NOMO-1 treated with dmso at 0.1 percent for 144 hours (cell line): ENCODE measurements around the gene CSTF2T.

Experiments
- DNase-seq: peaks from one replicate; lab custom pipeline; 2025; ENCODE audit not compliant: unreplicated experiment; lab: John Stamatoyannopoulos, UW

CSTF2T gene

GRCh38 chr10:51699475-51700227, at the start of gene CSTF2T:
TSS of gene CSTF2T (minus strand) at chr10:51699595. CDS start at chr10:51699549, 46 bp downstream.
- DNase-seq: peak; percentile 71

DNA sequence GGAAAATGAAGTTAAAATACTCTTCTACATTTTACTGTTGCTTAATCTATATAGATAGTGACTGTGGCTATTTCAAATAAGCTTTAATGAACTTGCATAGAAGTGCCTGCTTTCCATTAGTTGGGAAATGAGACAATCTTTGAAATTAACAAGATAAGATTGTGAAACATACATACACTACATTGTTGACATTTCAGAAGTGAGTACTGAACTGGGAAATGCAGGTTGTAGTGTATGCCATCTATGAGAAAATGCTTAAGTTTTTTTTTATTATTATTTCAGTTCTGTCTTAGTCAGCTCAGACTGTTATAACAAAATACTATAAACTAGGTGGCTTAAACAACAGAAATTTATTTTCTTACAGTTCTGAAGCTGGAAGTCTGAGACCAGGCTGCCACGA, 49.6 kb upstream of the CSTF2T start:
- no peak for DNase-seq

DNA sequence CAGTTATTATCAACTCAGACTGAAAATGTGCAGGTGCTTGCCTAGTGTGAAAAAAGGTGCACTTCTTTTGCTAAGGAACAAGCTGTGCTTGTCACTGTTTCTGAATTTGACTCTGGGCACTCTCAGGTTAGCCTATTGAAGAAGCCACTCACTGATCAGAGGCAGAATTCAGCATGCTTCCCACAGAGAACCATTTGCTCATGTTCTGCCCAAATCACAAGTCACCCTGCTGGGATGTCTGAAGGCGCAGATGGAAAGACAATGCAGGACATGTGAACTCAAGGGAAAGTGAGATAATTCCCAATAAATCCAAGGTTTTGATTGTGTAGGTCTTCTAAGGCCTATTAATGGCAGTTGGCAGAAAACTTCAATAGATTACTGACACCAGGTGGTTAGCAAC, 47.8 kb upstream of the CSTF2T start:
- DNase-seq: no peak

DNA sequence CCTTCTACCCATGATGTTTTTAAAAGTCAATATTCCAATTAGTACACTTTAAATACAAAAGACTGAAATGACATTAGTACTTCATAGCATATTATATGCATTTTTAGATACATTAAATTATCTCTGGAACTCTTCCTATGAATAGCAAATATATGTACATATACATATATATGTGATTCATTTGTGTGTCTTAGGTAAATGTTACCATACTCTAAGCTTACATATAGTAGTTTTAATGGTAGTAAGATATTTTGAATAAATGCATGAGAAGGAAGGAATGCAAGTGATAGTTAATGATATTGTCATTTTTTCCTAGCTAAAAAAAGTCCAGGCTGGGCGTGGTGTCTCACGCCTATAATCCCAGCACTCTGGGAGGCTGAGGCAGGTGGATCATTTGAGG, 46.0 kb upstream of the CSTF2T start:
- DNase-seq: no peak

- DNase-seq: no peak
Measured at GRCh38 chr10:51744235-51745000, 45.0 kb upstream of the CSTF2T start.

GRCh38 chr10:51743146-51743545, 43.8 kb upstream of the CSTF2T start:
- DNase-seq: no peak

GRCh38 chr10:51733057-51733456, 33.7 kb upstream of the CSTF2T start:
- DNase-seq: no peak

DNA sequence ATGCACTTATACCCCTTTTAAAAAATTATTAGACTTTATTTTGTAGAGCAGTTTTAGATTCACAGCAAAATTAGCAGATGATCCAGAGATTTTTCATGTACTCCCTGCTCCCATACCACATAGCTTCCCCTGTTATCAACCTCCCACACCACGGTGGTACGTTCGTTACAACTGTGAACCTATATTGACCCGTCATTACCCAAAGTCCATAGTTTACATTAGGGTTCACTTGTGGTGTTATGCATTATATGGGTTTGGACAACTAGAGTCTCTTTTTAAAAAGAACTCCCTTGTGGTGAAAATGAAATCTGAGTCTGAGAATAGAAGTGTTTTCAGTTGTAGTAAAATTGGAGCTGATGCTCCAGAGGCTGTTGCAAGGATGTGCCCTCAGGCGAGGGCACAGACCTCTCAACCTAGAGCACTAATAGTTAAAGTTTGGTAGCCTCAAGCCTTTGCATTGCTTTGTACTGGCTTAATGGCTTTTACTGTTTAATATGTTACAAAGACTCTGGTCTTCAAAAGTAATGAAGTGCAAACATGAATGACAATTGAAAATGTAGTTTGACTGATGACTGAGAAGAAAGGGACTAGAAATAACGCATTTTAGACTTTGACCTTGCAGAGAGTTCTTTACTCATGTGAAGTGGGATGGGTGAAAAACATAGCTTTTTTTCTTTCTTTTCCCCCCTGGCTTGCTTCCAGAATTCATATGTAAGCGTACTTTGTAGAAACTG, 30.6 kb upstream of the CSTF2T start:
- no peak for DNase-seq

GRCh38 chr10:51724038-51724437, 24.6 kb upstream of the CSTF2T start:
- DNase-seq: no peak

GRCh38 chr10:51718804-51719291, 19.5 kb upstream of the CSTF2T start:
- DNase-seq: no peak

DNA sequence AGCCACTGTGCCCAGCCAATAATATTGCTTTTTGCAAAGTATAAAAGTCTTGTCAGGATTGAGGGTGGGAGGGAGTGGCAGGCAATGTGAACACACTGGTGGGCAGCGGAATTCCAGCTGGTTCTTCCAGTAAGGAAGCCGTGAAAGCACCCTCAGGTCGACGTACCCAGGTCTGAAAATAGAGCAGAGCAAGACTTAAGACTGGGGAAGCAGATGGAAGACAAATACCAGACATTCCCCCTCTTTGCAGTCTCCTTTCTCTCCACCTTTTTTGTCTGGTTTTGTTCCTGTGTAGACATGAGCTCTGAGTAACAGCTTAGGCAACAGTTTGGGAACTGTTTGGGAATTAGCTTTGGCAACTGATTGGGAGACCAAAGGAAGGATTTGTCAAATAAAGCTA, 17.6 kb upstream of the CSTF2T start:
- no peak for DNase-seq

DNA sequence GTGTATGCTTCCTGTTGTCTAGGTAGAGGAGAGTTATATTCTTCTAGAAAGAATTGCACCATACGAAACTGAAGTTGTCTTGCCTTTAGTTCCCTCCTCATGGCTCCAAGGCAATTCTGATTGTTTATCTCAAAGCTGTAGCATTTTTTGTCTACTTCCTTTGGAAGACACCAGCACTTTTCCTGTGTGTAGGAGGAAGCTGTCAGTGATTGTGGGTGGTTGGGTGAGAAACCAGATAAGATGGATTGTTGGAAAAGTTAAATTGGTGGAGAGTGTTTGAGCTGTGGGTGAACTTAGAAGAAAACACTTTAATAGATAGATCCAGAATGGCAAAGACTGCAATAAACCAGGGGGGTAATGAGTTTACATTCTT, 12.1 kb upstream of the CSTF2T start:
- no peak for DNase-seq

DNA sequence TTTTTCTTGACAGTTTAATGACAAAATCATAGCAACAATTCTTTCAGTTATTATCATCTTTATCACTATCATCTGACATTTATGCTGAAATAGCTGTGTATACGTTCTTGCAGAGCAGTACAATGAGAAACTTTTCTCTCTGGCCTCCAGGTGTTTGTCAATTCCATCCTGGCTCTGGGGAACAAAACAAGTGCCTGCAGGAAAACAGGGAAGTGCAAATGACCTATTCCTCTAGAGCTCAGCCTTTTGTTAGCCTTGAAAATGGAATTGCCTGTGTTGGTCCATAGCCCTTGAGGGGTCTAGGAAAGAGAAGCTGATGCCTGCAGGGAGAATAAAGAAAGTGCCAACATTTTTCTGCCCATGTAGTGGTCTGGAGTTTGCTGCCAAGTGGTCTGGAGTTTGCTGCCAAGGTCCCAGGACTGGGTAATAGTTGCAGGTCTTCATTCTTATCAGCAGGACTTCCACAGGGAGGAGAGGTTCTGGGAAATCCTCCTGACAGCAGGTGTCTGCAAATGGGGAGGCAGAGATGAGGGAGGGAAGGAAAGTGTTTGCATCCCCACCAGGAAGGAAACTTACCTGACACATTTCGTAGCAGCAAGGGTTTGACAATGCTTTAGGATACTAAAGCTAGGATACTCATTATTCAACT, 10.1 kb upstream of the CSTF2T start:
- no peak for DNase-seq

- no peak for DNase-seq
Measured at GRCh38 chr10:51708609-51709008, 9.2 kb upstream of the CSTF2T start.

DNA sequence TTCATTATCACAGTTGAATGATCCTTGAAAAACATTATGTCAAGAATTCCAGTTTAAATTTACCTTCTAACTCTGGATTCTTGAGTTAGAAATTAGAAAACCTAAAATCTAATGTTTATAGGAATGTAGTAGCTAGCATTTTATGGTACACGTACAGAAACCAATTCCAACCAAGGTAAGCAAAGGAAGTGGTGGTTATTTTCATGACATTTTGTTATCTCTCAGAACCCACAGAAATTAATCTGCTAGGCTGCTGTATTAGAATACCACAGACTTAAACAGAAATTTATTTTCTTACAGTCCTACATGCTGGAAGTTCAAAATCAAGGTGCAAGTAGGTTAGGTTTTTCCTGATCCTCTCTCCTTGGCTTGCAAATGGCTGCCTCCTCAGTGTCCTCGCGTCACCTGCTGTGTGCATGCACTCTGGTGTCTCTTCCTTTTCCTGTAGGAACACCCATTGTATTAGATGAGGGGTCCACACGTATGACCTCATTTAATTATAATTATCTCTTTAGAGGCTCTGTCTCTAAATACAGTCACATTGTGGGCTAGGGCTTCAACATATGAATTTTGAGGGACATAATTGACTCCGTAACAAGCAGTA, 8.5 kb upstream of the CSTF2T start:
- no peak for DNase-seq

DNA sequence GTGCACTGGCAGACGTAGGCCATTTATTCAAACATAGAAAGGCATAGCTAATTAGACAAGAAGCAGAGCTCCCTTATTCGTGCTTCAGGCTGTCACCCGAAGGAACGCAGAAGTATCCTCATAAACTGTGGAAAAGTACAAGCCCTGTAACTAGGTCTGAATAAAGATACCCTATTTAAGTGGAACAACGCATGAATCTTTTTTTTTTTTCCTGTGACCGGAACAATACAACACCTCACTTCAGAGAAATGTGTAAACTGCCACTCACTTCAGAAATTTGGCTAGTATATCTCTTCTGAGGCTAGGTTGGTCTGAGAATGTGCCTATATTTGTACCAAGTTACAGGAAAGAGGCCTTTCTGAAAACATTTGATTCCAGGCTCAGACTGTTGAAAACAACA, 8.0 kb upstream of the CSTF2T start:
- no peak for DNase-seq

GRCh38 chr10:51706225-51706624, 6.8 kb upstream of the CSTF2T start:
- no peak for DNase-seq

DNA sequence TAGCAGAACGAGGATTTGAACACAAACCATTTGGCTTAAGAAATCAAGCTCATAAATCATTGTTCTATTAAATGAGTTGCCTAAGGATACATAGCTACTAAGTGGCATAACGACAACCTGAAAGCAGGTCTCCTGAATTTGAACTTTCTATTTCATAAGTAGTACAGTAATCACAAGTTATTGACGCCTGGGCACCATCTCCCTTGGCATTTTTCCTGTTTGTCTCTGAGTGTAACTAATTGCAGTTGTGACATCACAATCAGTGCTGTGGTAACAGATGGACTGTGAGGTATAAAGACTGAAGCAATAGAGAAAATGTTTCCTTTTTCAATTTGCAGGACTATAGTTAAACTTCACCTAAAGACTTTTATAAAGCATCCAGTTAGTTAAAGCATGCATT, 6.4 kb upstream of the CSTF2T start:
- no peak for DNase-seq

GRCh38 chr10:51700228-51700817, 928 bp upstream of the CSTF2T start:
- no peak for DNase-seq

GRCh38 chr10:51699145-51699474, 285 bp downstream of the CSTF2T start:
- DNase-seq: no peak
